ACC112 (cell line): Measurements from ENCODE around the gene SH3GL3.

Experiments used
- H2AFZ ChIP-seq: fragments of 200-600 bp; sonication (generic); one replicate; pipeline ENCODE4 v1.6.0; 2017; ENCODE audit warnings: antibody characterized with exemption, low read length; ENCODE audit not compliant: unreplicated experiment
- H3K27ac ChIP-seq: fragments of 200-600 bp; sonication (generic); 2 replicates; pipeline ENCODE4 v1.5.1; 2014; ENCODE audit warnings: low read depth, mild to moderate bottlenecking, antibody characterized with exemption, low read length, moderate library complexity
- H3K27me3 ChIP-seq: fragments of 200-600 bp; sonication (generic); 2 replicates; pipeline ENCODE4 v1.6.1; 2014; ENCODE audit warnings: mild to moderate bottlenecking, antibody characterized with exemption, low read length, moderate library complexity, mixed read lengths; ENCODE audit not compliant: insufficient read depth
- H3K36me3 ChIP-seq: fragments of 200-600 bp; sonication (generic); 2 replicates; pipeline ENCODE4 v1.6.1; 2016; ENCODE audit warnings: mild to moderate bottlenecking, antibody characterized with exemption, low read length, moderate library complexity, mixed read lengths; ENCODE audit not compliant: insufficient read depth
- H3K4me1 ChIP-seq: fragments of 200-600 bp; sonication (generic); one replicate; pipeline ENCODE4 v1.6.1; 2016; ENCODE audit warnings: low read length, mixed read lengths; ENCODE audit not compliant: insufficient read depth, unreplicated experiment, control insufficient read depth
- H3K4me3 ChIP-seq: fragments of 200-600 bp; sonication (generic); 2 replicates; pipeline ENCODE4 v1.5.1; 2014; ENCODE audit warnings: mild to moderate bottlenecking, low read depth, low read length
- H3K79me2 ChIP-seq: fragments of 200-600 bp; sonication (generic); one replicate; pipeline ENCODE4 v1.6.0; 2016; ENCODE audit warnings: low read length; ENCODE audit not compliant: control insufficient read depth, unreplicated experiment, insufficient read depth

Gene SH3GL3

GRCh38 chr15:83435202-83435601 lies 11.9 kb upstream of the SH3GL3 start:
- peaks cover 20% of the 10 kb centered on the region for H3K27me3 ChIP-seq
- H3K79me2 ChIP-seq, result no peaks in the 10 kb centered on the region
- H3K4me3 ChIP-seq, result no peak overlapping the region
- no peak overlapping the region for H2AFZ ChIP-seq
- no peak overlapping the region for H3K27ac ChIP-seq
- no peaks in the 10 kb centered on the region for H3K4me1 ChIP-seq
- no peaks in the 10 kb centered on the region for H3K36me3 ChIP-seq

GRCh38 chr15:83435782-83436181 lies 11.4 kb upstream of the SH3GL3 start:
- Histone ChIP-seq H2AFZ (no peak overlapping the region), H3K4me3 (no peak overlapping the region), H3K27me3 (peaks cover 20% of the 10 kb centered on the region), H3K79me2 (no peaks in the 10 kb centered on the region), H3K4me1 (no peaks in the 10 kb centered on the region), H3K27ac (no peak overlapping the region), H3K36me3 (no peaks in the 10 kb centered on the region)

- Histone ChIP-seq H3K79me2 (no peaks in the 10 kb centered on the region), H3K4me3 (no peak overlapping the region), H2AFZ (no peak overlapping the region), H3K27ac (no peak overlapping the region), H3K27me3 (peaks cover 20% of the 10 kb centered on the region), H3K4me1 (no peaks in the 10 kb centered on the region), H3K36me3 (no peaks in the 10 kb centered on the region)
Observed at GRCh38 chr15:83436513-83437158, 10.5 kb upstream of the SH3GL3 start.

GRCh38 chr15:83443076-83443847 lies 3.9 kb upstream of the SH3GL3 start:
- Histone ChIP-seq H3K79me2 (no peaks in the 10 kb centered on the region), H3K27ac (no peak overlapping the region), H3K4me1 (no peaks in the 10 kb centered on the region), H3K27me3 (peaks cover 28% of the 10 kb centered on the region), H3K36me3 (no peaks in the 10 kb centered on the region), H3K4me3 (no peak overlapping the region), H2AFZ (no peak overlapping the region)

- Histone ChIP-seq H2AFZ (no peak overlapping the region), H3K27ac (no peak overlapping the region), H3K4me3 (no peak overlapping the region), H3K79me2 (no peaks in the 10 kb centered on the region), H3K36me3 (no peaks in the 10 kb centered on the region), H3K27me3 (peaks cover 40% of the 10 kb centered on the region), H3K4me1 (no peaks in the 10 kb centered on the region)
Observed at GRCh38 chr15:83444936-83445335, 2.2 kb upstream of the SH3GL3 start.

- no peak overlapping the region for H2AFZ ChIP-seq
- no peaks in the 10 kb centered on the region for H3K36me3 ChIP-seq
- H3K4me3 ChIP-seq, result no peak overlapping the region
- peaks cover 3% of the 10 kb centered on the region for H3K4me1 ChIP-seq
- H3K79me2 ChIP-seq, result no peaks in the 10 kb centered on the region
- no peak overlapping the region for H3K27ac ChIP-seq
- H3K27me3 ChIP-seq, result peaks cover 40% of the 10 kb centered on the region
Observed at GRCh38 chr15:83445643-83446042, 1.5 kb upstream of the SH3GL3 start.

- peaks cover 40% of the 10 kb centered on the region for H3K27me3 ChIP-seq
- H3K79me2 ChIP-seq, result no peaks in the 10 kb centered on the region
- no peak overlapping the region for H2AFZ ChIP-seq
- peaks cover 3% of the 10 kb centered on the region for H3K4me1 ChIP-seq
- H3K36me3 ChIP-seq, result no peaks in the 10 kb centered on the region
- no peak overlapping the region for H3K27ac ChIP-seq
- H3K4me3 ChIP-seq, result peak overlapping the region; percentile 79
Observed at GRCh38 chr15:83446417-83446816, 724 bp upstream of the SH3GL3 start.

GRCh38 chr15:83449250-83449671 lies 2.1 kb downstream of the SH3GL3 start:
- H3K27me3 ChIP-seq, result peaks cover 40% of the 10 kb centered on the region
- no peak overlapping the region for H3K27ac ChIP-seq
- no peak overlapping the region for H2AFZ ChIP-seq
- H3K4me1 ChIP-seq, result peaks cover 3% of the 10 kb centered on the region
- H3K36me3 ChIP-seq, result no peaks in the 10 kb centered on the region
- H3K79me2 ChIP-seq, result no peaks in the 10 kb centered on the region
- H3K4me3 ChIP-seq, result no peak overlapping the region

GRCh38 chr15:83449937-83450506 lies 2.9 kb downstream of the SH3GL3 start:
- Histone ChIP-seq H3K4me1 (peaks cover 3% of the 10 kb centered on the region), H3K27ac (peak overlapping the region; percentile 35; the same call in 1 of the 2 replicates), H2AFZ (no peak overlapping the region), H3K36me3 (no peaks in the 10 kb centered on the region), H3K27me3 (peaks cover 39% of the 10 kb centered on the region), H3K4me3 (no peak overlapping the region), H3K79me2 (no peaks in the 10 kb centered on the region)

GRCh38 chr15:83457149-83457548 lies 10.0 kb downstream of the SH3GL3 start:
- H3K79me2 ChIP-seq, result no peaks in the 10 kb centered on the region
- peaks cover 20% of the 10 kb centered on the region for H3K27me3 ChIP-seq
- H3K27ac ChIP-seq, result no peak overlapping the region
- H3K4me1 ChIP-seq, result no peaks in the 10 kb centered on the region
- no peaks in the 10 kb centered on the region for H3K36me3 ChIP-seq
- H3K4me3 ChIP-seq, result no peak overlapping the region
- no peak overlapping the region for H2AFZ ChIP-seq

- H3K36me3 ChIP-seq, result no peaks in the 10 kb centered on the region
- H3K27me3 ChIP-seq, result peaks cover 29% of the 10 kb centered on the region
- no peak overlapping the region for H3K4me3 ChIP-seq
Observed at GRCh38 chr15:83458381-83458780, 11.2 kb downstream of the SH3GL3 start.

More at GRCh38 chr15:83458381-83458780, 11.2 kb downstream of the SH3GL3 start:
- no peak overlapping the region for H2AFZ ChIP-seq
- no peaks in the 10 kb centered on the region for H3K4me1 ChIP-seq
- no peak overlapping the region for H3K27ac ChIP-seq
- no peaks in the 10 kb centered on the region for H3K79me2 ChIP-seq
